ENCODE results near the gene RNF112.

DNA sequence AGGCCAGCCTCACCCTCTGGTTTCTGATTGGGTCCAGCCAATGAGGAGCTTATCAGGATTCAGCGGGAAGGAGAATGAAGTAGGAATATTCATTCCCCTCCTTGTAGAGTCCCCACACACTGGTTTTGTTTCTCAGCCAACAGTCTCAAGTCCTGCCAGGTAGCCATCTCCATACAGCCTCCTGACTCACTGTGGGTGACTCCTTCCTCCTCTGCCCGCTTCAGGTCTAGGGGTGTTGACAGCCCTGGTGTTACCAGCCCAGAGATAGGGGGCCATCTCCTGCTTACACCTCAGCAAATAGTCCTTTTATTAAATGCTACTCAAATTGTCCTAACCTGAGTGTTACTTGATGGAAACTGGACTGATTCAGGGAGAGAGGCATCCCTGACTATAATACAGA, 20.1 kb upstream of the RNF112 start:
- TF ChIP-seq POLR2AphosphoS5 (IDR thresholded peaks at IDR 0.05; ENCODE audit: low read depth, low read length) (no peak), POLR2A (IDR thresholded peaks at IDR 0.05; ENCODE audit: low read depth, low read length) (no peak), TAF1 (IDR thresholded peaks at IDR 0.05; ENCODE audit: low read depth, low read length) (no peak)
